MCF 10A (cell line): ENCODE data around the gene SFXN3. TPM values are rescaled to one million over a fixed set of nuclear protein-coding genes. Genes with fewer than 3 reads are reported as not detected.
A peak's percentile ranks its signal among the peaks of the same experiment; 100 is the strongest.

ENCODE experiments used
- BruUV-seq: library from RNA; stranded (reverse); fragments of 400-500 nt; replicated peaks from 2 replicates; lab custom pipeline; 2021; lab: Mats Ljungman, UMichigan
- CTCF ChIA-PET: fragments of 300-600 bp; sonication (Branson Sonifier 250); formaldehyde crosslinking; extraction: SDS; loops from one replicate; lab custom pipeline; 2021; ENCODE audit warnings: antibody characterized with exemption, inconsistent platforms; lab: Yijun Ruan, JAX
- POLR2A ChIA-PET: fragments of 300-600, 350-650 bp; sonication (Branson Sonifier 250); formaldehyde crosslinking; extraction: SDS; loops from one replicate; lab custom pipeline; 2020; ENCODE audit warnings: antibody characterized with exemption, inconsistent platforms; lab: Yijun Ruan, JAX
- DNase-seq: peaks from one replicate; pipeline ENCODE4 v3.0.0-alpha.2; 2018; ENCODE audit not compliant: unreplicated experiment
- H3K27ac Mint-ChIP-seq: one replicate; pipeline ENCODE4 v1.8.0; 2022; ENCODE audit warnings: mild to moderate bottlenecking, low read depth, mixed read lengths; ENCODE audit not compliant: unreplicated experiment
- H3K27me3 Mint-ChIP-seq: one replicate; pipeline ENCODE4 v1.8.0; 2022; ENCODE audit warnings: mixed read lengths; ENCODE audit not compliant: insufficient read depth, unreplicated experiment
- H3K36me3 Mint-ChIP-seq: one replicate; pipeline ENCODE4 v1.8.0; 2022; ENCODE audit warnings: mild to moderate bottlenecking, moderate library complexity, mixed read lengths; ENCODE audit not compliant: insufficient read depth, unreplicated experiment
- H3K4me1 Mint-ChIP-seq: one replicate; pipeline ENCODE4 v1.8.0; 2022; ENCODE audit warnings: mixed read lengths; ENCODE audit not compliant: insufficient read depth, unreplicated experiment
- H3K4me3 Mint-ChIP-seq: one replicate; pipeline ENCODE4 v1.8.0; 2022; ENCODE audit warnings: mild to moderate bottlenecking, moderate library complexity, mixed read lengths; ENCODE audit not compliant: unreplicated experiment
- H3K9me3 Mint-ChIP-seq: one replicate; pipeline ENCODE4 v1.8.0; 2022; ENCODE audit warnings: mixed read lengths; ENCODE audit not compliant: unreplicated experiment
- intact Hi-C: fragments of 100-400 bp; cut with micrococcal nuclease; formaldehyde crosslinking; loops from 2 replicates; pipeline ENCODE4 v1.14.1; 2022
- total RNA-seq: library from RNA; stranded (reverse); gene quantifications from 2 replicates; pipeline ENCODE4 v1.2.3, GENCODE V29; 2022
- TF ChIP-seq, protein P1 (sequence below): fragments of 200-600 bp; IDR thresholded peaks from one replicate; pipeline ENCODE4 v1.8.0; 2022; ENCODE audit warnings: antibody characterized with exemption, mild to moderate bottlenecking; ENCODE audit not compliant: unreplicated experiment

SFXN3 gene
- total RNA-seq, 1 experiment from 2014 or later: 39.4 TPM

DNA sequence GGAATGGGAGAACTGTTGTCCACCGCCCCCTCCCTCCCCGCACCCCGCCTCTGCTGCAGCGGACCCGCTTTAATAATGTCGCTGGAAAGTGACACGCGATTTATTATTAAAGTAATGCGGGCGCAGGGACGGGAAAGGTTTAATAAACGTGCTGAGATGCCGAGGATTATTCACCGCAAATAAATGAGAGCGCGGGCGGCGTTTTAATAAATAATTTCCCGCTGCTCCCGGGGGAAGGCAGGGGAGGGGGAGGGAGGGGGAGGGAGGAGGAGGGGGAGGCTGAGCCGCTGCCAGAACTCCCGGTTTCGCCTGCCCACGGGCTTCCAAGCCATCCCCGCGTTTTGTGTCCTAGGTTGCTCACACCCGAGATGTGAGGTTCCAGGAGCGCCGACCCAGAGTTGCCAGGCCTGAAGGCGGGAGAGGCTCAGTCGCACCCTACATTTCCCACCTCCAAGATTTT, 35.9 kb downstream of the SFXN3 start:
- H3K27me3 Mint-ChIP-seq: no peaks in the 10 kb centered on the region
- intact Hi-C loops: loop anchor here (1.0 to 5.0 kb wide), 4 partner anchors 17 to 48 kb away; partner anchors contain the start of genes PDZD7 and SFXN3
- ChIA-PET CTCF (interaction anchor here (0.6 to 10.2 kb wide), 13 partner anchors 13 to 990 kb away, joined by 3 to 151 read pairs (median 5); no protein-coding TSS in a partner anchor), POLR2A (interaction anchor here (0.7 to 6.7 kb wide), 13 partner anchors 9 to 1583 kb away, joined by 3 to 55 read pairs (median 5); partner anchors contain the start of genes LZTS2, PDZD7 and SFXN3)
- H3K36me3 Mint-ChIP-seq: peaks cover 3% of the 10 kb centered on the region
- H3K9me3 Mint-ChIP-seq: no peaks in the 10 kb centered on the region
- peaks cover 12% of the 10 kb centered on the region for H3K4me1 Mint-ChIP-seq
- BruUV-seq: no TSS peak
- H3K4me3 Mint-ChIP-seq: peak overlapping the region; percentile 85
- TF ChIP-seq, protein P1, sequence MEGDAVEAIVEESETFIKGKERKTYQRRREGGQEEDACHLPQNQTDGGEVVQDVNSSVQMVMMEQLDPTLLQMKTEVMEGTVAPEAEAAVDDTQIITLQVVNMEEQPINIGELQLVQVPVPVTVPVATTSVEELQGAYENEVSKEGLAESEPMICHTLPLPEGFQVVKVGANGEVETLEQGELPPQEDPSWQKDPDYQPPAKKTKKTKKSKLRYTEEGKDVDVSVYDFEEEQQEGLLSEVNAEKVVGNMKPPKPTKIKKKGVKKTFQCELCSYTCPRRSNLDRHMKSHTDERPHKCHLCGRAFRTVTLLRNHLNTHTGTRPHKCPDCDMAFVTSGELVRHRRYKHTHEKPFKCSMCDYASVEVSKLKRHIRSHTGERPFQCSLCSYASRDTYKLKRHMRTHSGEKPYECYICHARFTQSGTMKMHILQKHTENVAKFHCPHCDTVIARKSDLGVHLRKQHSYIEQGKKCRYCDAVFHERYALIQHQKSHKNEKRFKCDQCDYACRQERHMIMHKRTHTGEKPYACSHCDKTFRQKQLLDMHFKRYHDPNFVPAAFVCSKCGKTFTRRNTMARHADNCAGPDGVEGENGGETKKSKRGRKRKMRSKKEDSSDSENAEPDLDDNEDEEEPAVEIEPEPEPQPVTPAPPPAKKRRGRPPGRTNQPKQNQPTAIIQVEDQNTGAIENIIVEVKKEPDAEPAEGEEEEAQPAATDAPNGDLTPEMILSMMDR: no peak
- no peak for DNase-seq
- H3K27ac Mint-ChIP-seq: no peak overlapping the region

- ChIA-PET POLR2A (interaction anchor here (0.6 to 6.7 kb wide), 12 partner anchors 9 to 1582 kb away, joined by 3 to 55 read pairs (median 4); partner anchors contain the start of genes PDZD7 and SFXN3), CTCF (interaction anchor here (0.5 to 10.2 kb wide), 17 partner anchors 12 to 990 kb away, joined by 3 to 151 read pairs (median 5); no protein-coding TSS in a partner anchor)
- Mint-ChIP-seq H3K27ac (no peak overlapping the region), H3K4me1 (peaks cover 12% of the 10 kb centered on the region), H3K9me3 (no peaks in the 10 kb centered on the region), H3K36me3 (no peaks in the 10 kb centered on the region), H3K4me3 (peak overlapping the region; percentile 85), H3K27me3 (no peaks in the 10 kb centered on the region)
- intact Hi-C loops: loop anchor here (1.0 to 5.0 kb wide), 4 partner anchors 7 to 48 kb away; partner anchors contain the start of genes PDZD7 and SFXN3
- TF ChIP-seq, protein P1: peak; percentile 81
- peak; percentile 87 for DNase-seq
- no TSS peak for BruUV-seq
Observed at GRCh38 chr10:101067356-101068083, 36.5 kb downstream of the SFXN3 start.

DNA sequence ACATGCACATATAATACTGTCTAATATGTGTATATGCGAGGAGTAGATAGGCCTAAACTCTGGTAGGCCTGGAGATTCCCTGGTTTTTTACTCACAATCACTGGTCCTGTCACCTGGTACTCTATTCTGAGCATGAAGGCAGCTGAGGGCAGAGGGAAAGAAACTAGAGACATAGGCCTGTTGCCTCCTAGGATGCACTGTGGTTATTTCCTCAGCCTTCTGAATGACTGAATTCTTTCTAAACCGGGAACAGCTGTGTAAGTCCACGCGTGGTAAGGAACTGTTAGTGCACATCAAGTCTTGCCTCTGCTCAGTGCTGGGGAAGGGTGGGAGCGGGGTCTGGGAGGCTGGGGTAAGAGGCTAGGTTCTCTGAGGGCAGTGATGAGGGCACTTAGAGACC, 38.4 kb downstream of the SFXN3 start:
- ChIA-PET CTCF (interaction anchor here (2.0 to 10.2 kb wide), 5 partner anchors 15 to 72 kb away, joined by 8 to 151 read pairs (median 18); no protein-coding TSS in a partner anchor), POLR2A (interaction anchor here (0.6 to 6.7 kb wide), 5 partner anchors 9 to 49 kb away, joined by 3 to 55 read pairs (median 3); no protein-coding TSS in a partner anchor)
- BruUV-seq: no TSS peak
- intact Hi-C loops: loop anchor here (5.0 kb wide), 1 partner anchor 37 kb away; the partner anchor contains the start of genes PDZD7 and SFXN3
- H3K27me3 Mint-ChIP-seq: peaks cover 10% of the 10 kb centered on the region
- H3K36me3 Mint-ChIP-seq: no peaks in the 10 kb centered on the region
- H3K4me3 Mint-ChIP-seq: no peak overlapping the region
- peaks cover 12% of the 10 kb centered on the region for H3K4me1 Mint-ChIP-seq
- no peak overlapping the region for H3K27ac Mint-ChIP-seq
- DNase-seq: no peak
- no peaks in the 10 kb centered on the region for H3K9me3 Mint-ChIP-seq
- TF ChIP-seq, protein P1: no peak

DNA sequence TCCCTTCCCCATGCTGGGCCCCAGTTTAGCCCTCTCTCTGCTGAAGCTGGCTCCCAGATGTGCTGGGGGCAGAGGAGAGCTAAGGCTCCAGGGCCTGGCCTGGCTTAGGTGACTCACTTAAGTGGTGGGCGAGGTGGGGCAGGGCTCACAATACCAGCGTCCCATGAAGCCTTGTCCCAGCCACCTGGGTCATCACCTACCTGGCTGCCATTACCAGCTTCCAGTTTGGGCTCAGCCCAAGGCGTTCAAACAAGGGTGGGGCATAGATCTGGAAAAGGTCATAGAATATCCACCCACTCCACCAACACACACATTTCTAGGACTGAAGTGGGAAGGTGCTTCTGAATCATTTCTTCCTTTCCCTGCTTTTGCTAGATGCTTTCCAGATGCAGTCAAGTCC, 39.1 kb downstream of the SFXN3 start:
- Mint-ChIP-seq H3K4me1 (peaks cover 7% of the 10 kb centered on the region), H3K27ac (no peak overlapping the region), H3K36me3 (no peaks in the 10 kb centered on the region), H3K4me3 (no peak overlapping the region), H3K9me3 (no peaks in the 10 kb centered on the region), H3K27me3 (peaks cover 16% of the 10 kb centered on the region)
- TF ChIP-seq, protein P1: no peak
- intact Hi-C loops: no loop called here
- no peak for DNase-seq
- CTCF ChIA-PET: interaction anchor here (2.0 to 10.2 kb wide), 4 partner anchors 16 to 71 kb away, joined by 8 to 151 read pairs (median 18); no protein-coding TSS in a partner anchor
- no TSS peak for BruUV-seq
- POLR2A ChIA-PET: no interaction called here
